ENCODE measurements around the gene ZNF534. TPM values are rescaled to one million over a fixed set of nuclear protein-coding genes. Genes with fewer than 3 reads are reported as not detected.

The ZNF534 gene
- total and polyA plus RNA-seq, 2 of the 13 experiments (the other 11 are each of a cell fraction or from before 2014, with no cell fraction given) = 0.04 to 0.08 TPM

GRCh38 chr19:52494518-52494917 lies 65.6 kb downstream of the ZNF534 start:
- FAIRE-seq = no peak
- in situ Hi-C loops (cut with HindIII; ENCODE audit: extremely low pct_ligation_motif_present, low pct_unique_long_range_greater_than_20kb) (no loop called here), intact Hi-C loops (cut with micrococcal nuclease; ENCODE audit: unreplicated experiment) (no loop called here)
- no peaks in the 10 kb centered on the region for H3K36me3 ChIP-seq (replicated peaks in 1 of 2; ENCODE audit: control insufficient read depth in 1 of 2, insufficient read depth in 2 of 2, low read length in 2 of 2)
- H3K4me1 ChIP-seq (ENCODE audit: insufficient read depth, low read length) = no peaks in the 10 kb centered on the region
- H3K9me3 ChIP-seq (ENCODE audit: low read length) = peaks cover 58% of the 10 kb centered on the region
- no peak for TF ChIP-seq CCDC6 (CRISPR knock-in tag; IDR thresholded peaks at IDR 0.05)
- no peak for TF ChIP-seq MAFK (conservative IDR thresholded peaks at IDR 0.05 in 1 of 2, IDR thresholded peaks at IDR 0.05 in 1 of 2; ENCODE audit: low read length in 2 of 2)
- TF ChIP-seq SKI (IDR thresholded peaks at IDR 0.05; ENCODE audit: partially characterized antibody) = no peak
- TF ChIP-seq ZNF30 (CRISPR knock-in tag; IDR thresholded peaks at IDR 0.05) = no peak
- TF ChIP-seq, protein P1, sequence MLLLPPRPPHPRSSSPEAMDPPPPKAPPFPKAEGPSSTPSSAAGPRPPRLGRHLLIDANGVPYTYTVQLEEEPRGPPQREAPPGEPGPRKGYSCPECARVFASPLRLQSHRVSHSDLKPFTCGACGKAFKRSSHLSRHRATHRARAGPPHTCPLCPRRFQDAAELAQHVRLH (CRISPR knock-in tag; IDR thresholded peaks at IDR 0.05; ENCODE audit: borderline replicate concordance, low read depth) = no peak
- TF ChIP-seq, protein P2, sequence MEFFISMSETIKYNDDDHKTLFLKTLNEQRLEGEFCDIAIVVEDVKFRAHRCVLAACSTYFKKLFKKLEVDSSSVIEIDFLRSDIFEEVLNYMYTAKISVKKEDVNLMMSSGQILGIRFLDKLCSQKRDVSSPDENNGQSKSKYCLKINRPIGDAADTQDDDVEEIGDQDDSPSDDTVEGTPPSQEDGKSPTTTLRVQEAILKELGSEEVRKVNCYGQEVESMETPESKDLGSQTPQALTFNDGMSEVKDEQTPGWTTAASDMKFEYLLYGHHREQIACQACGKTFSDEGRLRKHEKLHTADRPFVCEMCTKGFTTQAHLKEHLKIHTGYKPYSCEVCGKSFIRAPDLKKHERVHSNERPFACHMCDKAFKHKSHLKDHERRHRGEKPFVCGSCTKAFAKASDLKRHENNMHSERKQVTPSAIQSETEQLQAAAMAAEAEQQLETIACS (CRISPR knock-in tag; IDR thresholded peaks at IDR 0.05) = no peak
- no peak for TF ChIP-seq PAF1 (CRISPR knock-in tag; IDR thresholded peaks at IDR 0.05)
- TF ChIP-seq TOPORS (CRISPR knock-in tag; IDR thresholded peaks at IDR 0.05) = no peak
- TF ChIP-seq, protein P3, sequence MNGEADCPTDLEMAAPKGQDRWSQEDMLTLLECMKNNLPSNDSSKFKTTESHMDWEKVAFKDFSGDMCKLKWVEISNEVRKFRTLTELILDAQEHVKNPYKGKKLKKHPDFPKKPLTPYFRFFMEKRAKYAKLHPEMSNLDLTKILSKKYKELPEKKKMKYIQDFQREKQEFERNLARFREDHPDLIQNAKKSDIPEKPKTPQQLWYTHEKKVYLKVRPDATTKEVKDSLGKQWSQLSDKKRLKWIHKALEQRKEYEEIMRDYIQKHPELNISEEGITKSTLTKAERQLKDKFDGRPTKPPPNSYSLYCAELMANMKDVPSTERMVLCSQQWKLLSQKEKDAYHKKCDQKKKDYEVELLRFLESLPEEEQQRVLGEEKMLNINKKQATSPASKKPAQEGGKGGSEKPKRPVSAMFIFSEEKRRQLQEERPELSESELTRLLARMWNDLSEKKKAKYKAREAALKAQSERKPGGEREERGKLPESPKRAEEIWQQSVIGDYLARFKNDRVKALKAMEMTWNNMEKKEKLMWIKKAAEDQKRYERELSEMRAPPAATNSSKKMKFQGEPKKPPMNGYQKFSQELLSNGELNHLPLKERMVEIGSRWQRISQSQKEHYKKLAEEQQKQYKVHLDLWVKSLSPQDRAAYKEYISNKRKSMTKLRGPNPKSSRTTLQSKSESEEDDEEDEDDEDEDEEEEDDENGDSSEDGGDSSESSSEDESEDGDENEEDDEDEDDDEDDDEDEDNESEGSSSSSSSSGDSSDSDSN (CRISPR knock-in tag; IDR thresholded peaks at IDR 0.05) = no peak
- ChIA-PET POLR2A (no interaction called here), CTCF (ENCODE audit: low intra/inter-chr PET ratio, low total read pairs) (no interaction called here)
- H3K79me2 ChIP-seq (ENCODE audit: insufficient read depth, low read length) = no peaks in the 10 kb centered on the region
- ATAC-seq = no peak
- H3K27me3 ChIP-seq (ENCODE audit: control insufficient read depth in 1 of 2, insufficient read depth in 2 of 2, low read length in 2 of 2) = no peaks in the 10 kb centered on the region
- no peak overlapping the region for H3K9ac ChIP-seq (ENCODE audit: insufficient read depth, low read depth, low read length)
- no peak overlapping the region for H3K4me3 ChIP-seq (replicated peaks in 1 of 3; ENCODE audit: insufficient read depth in 1 of 3, low read depth in 2 of 3, low read length in 3 of 3)
- no TSS peak for BruUV-seq (replicated peaks)
- H3K4me2 ChIP-seq (ENCODE audit: low read depth, low read length) = no peak overlapping the region
- no peak overlapping the region for H3K27ac ChIP-seq (ENCODE audit: extremely low read length, insufficient read depth, low read length)
- H4K20me1 ChIP-seq (ENCODE audit: insufficient read depth, low read length) = no peaks in the 10 kb centered on the region
- DNase-seq (ENCODE audit: low spot score) = no peak
- 60% methylated on average over 3 of the region's 3 CpGs for WGBS (ENCODE audit: low lambda C conversion rate)
- H2AFZ ChIP-seq (ENCODE audit: low read length) = no peak overlapping the region

Data from HepG2 (cell line).